Ammon's horn (tissue), 1 donor: ENCODE data around the gene ELOVL2.
"Not testable (repeated sequence)": the region's sequence is repeated elsewhere in the genome, so short reads cannot be mapped to it uniquely, and the experiment has no call there.

Source experiments
- DNase-seq: peaks from one replicate; pipeline ENCODE4 v3.0.0-alpha.2; 2016; ENCODE audit warnings: low spot score

Gene ELOVL2

GRCh38 chr6:11043961-11044711, at the start of gene ELOVL2:
ELOVL2 (minus strand) TSS chr6:11044305; CDS start chr6:11044230, 75 bp downstream.
- DNase-seq: no peak

GRCh38 chr6:11093376-11093625, 49.2 kb upstream of the ELOVL2 start:
- DNase-seq: no peak

DNA sequence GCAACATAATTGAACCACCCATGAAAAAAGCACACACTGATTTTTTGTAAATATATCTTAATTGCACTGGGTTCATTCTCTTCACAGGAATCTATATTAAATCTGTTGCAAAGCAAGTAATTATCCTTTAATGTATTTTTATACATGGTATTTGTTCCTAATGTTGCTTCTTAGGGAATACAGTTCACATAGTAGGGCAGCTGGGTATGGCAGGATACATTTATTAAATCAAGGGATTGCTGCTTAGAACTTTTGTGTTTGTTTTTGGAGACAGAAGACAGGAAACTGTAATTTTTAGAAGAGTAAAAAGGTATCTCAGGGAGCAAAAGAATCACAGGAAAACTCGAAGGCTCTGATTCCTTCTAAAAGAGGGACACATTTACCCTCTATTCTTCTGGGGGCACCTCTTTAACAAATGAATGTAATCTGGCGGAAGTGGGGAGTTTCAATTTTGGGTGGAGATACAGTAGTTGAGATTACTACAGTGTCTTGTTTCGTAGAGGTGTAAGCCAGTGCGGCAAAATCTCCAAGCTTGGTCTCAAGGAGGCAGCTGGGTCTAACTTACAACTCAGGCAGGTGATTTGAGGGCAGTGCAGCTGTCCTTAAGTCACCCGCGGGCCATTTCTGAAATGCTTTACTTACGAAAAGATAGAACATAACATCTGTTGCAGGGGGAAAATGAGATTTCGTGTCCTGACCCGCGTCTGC, 48.7 kb upstream of the ELOVL2 start:
- DNase-seq: peak; percentile 62

GRCh38 chr6:11091141-11091540, 47.0 kb upstream of the ELOVL2 start:
- not testable (repeated sequence) for DNase-seq

DNA sequence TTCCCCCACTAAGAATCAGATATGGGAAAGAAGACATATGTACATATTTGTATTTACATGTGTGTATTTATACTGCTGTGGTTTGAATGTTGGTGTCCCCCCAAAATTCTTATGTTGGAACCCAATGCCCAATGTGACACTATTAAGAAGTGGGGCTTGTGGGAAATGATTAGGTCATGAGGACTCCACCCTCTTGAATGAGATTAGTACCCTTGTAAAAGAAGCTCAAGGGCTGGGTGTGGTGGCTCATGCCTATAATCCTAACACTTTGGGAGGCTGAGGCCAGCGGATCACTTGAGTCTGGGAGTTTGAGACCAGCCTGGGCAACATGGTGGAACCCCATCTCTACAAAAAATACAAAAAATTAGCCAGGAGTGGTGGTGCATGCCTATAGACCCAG, 45.6 kb upstream of the ELOVL2 start:
- no peak for DNase-seq

- not testable (repeated sequence) for DNase-seq
Observed at GRCh38 chr6:11087141-11087812, 43.2 kb upstream of the ELOVL2 start.

DNA sequence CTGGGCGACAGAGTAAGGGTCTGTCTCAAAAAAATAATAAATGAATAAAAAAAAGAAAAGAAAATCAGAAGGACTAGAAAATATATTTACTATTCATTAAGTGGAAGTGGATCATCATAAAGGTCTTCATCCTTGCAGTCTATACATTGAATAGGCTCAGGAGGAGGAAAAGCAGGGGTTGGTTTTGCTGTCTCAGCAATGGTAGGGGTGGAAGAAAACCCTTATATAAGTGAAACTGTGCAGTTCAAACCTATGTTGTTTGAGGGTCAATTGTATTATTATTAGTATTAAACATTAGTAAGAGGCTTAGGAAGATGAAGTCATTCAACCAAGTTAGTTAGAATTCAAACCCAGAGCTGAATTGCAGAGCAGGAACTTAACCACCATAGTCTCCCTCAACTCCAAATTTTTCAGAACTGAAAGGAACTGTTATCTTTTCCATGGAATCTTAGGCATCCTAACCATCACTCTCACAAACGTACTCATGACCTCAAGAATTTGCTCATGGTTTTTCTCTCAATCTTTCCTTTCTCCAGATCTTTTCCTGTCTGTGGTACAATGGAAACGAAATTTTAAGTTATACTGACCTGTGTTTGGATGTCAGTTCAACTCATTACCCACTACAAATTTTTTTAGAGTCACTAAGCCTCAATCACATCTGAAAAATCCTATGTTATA, 41.8 kb upstream of the ELOVL2 start:
- no peak for DNase-seq

DNA sequence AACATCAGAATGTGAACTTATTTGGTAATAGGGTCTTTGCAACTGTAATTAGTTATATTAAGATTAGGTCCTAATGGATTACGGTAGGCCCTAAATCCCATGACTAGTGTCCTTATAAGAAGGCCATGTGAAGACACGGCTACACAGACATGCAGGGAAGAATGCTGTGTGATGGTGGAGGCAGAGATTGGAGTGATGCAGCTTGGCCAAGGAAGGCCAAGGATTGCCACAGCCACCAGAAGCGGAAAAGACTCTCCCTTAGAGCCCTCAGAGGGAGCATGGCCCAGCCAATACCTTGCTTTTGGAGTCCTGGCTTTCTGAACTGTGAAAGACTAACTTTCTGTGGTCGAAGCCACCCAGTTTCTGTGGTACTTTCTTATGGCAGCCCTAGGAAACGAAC, 39.9 kb upstream of the ELOVL2 start:
- no peak for DNase-seq

DNA sequence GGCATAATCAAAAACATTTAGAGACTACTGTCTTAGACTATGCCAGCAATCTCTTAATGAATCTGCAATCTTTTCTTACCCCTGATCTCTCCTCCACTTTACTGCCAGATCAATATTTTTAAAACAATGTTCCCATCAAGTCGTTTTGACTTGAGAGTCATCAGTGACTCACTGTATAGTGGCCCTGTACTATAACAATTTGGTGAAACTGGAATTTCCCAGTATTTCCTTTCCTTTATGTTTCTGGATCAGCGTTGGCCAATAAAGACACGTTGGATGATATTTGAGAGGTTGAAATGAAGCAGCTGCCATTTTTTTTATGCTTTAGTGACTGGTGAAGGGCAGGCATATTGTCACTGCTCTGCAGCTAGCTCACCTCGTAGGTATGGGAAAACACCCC, 39.4 kb upstream of the ELOVL2 start:
- no peak for DNase-seq

GRCh38 chr6:11080296-11080695, 36.2 kb upstream of the ELOVL2 start:
- DNase-seq: no peak

- no peak for DNase-seq
Observed at GRCh38 chr6:11078266-11078665, 34.2 kb upstream of the ELOVL2 start.

DNA sequence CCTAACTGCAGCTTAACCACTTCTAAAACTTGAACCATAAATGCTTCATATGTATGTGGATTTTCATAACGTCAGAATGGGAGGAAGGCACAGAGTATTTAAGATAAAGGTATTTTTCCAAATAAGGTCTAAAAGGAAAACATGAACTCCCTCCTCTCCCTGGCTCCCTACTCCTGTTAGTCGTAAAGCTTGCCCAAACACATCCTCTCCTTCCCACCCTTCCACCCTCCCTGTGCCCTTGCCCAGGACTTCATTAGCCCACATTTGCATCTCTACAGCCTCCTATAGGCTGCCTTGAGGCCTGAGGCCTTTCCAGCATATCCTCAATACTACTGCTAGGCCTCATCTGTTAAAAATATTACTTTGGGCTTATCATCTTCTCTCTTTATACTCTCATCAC, 32.4 kb upstream of the ELOVL2 start:
- no peak for DNase-seq

GRCh38 chr6:11072101-11072500, 28.0 kb upstream of the ELOVL2 start:
- no peak for DNase-seq

DNA sequence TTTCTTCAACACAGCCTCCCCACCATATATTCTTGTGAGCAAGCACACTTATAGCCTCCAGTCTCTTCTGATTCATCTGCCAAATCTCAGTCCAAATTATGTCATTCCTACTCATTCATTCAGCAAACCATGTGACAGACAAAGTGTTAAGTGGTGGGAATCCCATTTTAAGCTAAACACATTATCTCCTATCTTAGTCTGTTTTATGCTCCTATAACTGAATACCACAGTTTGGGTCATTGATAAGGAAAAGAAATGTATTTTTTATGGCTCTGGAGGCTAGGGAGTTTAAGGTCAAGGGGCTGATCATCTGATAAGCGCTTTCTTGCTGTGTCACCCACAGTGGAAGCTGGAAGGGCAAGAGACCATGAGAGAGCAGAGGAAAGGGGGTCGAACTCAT, 25.7 kb upstream of the ELOVL2 start:
- no peak for DNase-seq

DNA sequence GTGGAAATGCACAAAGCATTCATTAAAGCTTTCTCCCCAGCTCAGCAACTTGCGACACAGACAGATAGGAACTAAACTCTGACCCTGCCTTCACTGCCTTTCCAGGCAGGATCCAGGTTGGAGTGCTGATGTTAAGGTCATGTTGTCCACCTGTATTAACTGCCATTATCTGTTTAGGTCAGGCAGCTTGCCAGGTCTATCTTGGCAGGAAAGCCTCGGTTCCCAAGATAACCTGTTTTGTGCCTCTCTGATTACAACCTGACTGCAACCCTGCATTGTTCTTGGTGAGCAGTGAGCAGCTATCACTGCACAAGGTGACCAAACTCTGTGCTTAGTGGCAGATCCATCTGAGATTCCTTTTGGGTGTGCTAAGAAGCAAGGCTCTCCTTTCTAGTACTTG, 23.2 kb upstream of the ELOVL2 start:
- DNase-seq: no peak

DNA sequence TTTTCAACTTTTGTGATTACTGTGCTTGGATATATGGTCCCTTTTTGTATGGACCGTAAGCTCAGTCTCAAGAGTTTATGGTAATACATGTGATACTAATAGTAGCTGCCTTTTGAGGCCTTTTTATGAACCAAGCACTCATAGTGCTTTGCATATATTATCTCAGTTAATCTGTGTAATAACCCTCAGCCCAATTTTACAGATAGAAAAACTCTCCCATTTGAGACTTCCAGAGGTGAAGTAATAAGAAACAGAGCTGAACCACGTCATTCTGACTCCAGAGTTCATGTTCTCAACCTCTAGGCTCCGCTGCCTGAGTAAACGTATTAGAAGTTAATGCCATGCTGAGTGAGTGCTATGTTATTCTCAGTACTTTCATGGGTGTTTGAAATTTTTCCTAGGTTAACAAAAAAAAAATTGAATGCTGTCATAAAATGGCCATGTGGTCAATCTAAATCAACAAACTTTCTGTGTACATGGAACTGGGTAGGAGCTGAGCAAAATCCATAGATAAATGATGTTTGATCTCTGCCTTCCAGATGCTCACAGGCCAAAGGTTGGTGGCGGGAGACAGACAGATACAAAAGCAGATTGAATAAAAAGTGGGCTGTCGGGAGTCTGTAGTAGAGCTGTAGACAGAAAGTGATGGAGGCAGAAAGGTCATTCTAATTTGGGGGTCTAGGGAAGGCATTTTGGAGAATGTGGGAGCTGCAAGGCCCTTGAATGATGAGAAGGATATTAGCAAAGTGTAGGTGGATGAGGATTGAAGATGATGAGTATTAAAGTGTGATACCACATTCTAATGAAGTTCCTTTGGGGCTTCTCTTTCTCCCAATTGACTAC, 22.6 kb upstream of the ELOVL2 start:
- no peak for DNase-seq

DNA sequence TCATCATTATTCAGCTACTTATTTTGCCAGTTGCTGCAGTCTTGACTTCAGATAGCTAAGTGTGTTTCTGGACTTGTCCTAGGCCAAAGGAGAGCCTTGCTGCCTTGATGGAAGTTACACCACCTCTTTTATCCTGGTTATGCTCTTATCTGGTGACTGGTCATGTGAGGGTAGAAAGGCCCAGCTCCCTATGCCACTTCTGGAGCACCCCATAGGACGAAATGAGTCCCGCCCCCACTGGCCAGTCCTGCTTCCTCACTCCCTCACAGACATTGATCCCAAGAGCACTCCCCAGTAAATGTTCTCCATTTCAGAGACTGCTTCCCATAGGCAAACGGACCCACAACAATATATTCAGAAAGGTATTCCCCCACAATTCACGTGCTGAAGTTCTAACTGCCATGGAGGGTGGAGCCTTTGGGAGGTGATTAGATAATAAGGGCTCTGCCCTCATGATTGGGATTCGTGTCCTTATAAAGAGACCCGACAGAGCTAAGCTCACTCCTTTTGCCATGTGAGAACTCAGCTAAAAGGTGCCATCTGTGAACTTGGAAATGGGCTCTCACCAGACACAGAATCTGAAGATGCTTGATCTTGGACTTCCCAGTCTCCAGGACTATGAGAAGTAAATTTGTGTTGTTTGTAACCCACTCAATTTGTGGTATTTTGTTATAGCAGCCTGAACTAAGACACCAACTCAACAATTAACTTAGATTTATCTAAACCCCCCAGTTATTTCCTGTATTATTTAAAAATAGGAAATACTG, 21.5 kb upstream of the ELOVL2 start:
- DNase-seq: no peak

DNA sequence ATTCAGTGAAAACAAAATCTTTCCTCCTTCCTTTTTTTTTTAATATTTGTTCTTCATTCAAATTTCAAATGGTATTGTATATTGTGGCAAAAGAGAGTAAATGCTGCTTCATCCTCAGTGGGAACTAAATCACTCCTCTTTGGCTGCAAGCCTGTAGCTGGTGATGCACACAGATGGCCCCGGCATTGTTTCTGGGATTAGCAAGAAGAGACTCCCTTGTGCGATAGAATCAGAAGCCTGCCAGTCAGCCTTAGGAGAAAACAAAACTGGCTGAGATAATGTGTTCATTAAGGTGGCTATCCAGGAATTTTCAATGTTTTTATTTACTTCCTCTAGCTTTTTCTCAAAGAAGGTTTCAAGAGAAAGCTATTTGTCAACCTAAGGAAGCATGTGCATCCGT, 20.7 kb upstream of the ELOVL2 start:
- DNase-seq: peak; percentile 83

DNA sequence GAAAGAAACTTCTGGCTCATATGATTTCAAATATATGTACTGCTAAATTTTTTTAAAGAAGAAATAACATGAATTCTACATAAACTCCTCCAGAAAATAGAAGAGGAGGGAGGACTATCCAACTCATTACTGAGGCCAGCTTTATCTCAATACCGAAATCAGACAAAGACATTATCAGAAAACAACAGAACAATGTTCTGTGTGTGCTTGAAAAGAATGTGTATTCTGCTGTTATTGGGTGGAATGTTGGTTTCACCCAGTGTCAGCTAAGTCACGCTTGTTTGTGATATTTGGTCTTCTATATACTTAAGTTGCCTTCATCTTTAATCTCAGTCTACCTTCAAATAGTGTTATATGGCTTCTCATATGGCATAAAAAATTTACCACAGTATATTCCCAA, 18.6 kb upstream of the ELOVL2 start:
- peak; percentile 20 for DNase-seq

GRCh38 chr6:11062083-11062482, 18.0 kb upstream of the ELOVL2 start:
- DNase-seq: no peak

GRCh38 chr6:11058406-11058805, 14.3 kb upstream of the ELOVL2 start:
- DNase-seq: no peak
